DLD1 (cell line): Measurements from ENCODE around the gene FXYD3.

Experiments used
- in situ Hi-C: cut with HindIII; loops from 2 replicates; pipeline ENCODE4 v1.10.0; 2017; ENCODE audit warnings: low sequenced_read_pairs

FXYD3 gene, protein sequence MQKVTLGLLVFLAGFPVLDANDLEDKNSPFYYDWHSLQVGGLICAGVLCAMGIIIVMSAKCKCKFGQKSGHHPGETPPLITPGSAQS

DNA sequence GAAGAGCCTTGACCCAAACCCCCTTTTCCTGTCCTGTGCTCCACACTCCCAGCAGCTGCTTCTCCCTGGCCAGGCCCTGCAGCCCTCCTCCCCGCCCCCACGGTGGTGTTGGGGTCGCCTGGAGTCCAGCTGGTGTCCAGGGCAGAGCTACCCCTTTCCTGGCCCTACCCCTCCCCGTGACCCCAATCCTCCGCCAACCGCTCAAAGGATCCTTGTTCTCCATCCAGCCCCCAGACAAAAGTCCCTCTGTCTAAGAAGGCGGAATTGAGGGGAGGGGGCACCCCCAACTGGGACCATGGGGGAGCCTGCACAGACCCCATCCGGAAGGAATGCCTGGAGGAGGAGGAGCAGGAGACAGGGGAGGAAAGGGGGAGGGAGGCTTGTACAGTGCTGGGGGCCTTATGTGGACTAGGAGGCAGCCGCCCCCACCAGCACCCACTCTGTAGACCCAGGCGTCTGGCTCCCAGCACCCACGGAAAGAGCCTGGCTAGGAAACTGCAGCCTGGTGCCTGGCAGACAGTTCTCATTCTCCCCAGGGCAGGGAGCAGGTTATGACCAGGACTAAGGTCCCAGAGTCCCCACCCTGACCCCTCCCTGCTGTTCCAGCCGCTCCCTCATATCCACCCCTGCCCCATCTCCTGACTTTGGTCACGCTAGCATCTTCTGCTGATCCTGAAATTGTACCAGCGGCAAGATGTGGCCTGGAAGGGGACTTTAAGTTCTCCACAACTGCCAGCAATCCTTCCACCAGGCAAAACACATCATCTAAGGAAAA is at the start of gene FXYD3:
Gene FXYD3 (plus strand): TSS at position 647 of the 775 bp plus-strand sequence. CDS start 3,554 bp downstream, outside the sequence.
- in situ Hi-C loops, result no loop called here

DNA sequence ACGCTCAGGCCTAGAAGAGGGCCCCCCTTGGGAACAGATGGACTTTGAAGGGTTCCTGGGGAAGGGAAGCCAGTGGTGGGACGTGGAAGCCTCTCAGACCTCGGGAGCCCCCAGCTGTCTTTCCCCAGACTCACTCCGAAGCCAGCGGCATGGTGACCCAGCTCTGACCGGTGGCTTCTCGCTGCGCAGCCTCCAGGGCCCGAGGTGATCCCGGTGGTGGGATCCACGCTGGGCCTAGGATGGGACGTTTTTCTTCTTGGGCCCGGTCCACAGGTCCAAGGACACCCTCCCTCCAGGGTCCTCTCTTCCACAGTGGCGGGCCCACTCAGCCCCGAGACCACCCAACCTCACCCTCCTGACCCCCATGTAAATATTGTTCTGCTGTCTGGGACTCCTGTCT is 49.5 kb upstream of the FXYD3 start:
- in situ Hi-C loops, result no loop called here

DNA sequence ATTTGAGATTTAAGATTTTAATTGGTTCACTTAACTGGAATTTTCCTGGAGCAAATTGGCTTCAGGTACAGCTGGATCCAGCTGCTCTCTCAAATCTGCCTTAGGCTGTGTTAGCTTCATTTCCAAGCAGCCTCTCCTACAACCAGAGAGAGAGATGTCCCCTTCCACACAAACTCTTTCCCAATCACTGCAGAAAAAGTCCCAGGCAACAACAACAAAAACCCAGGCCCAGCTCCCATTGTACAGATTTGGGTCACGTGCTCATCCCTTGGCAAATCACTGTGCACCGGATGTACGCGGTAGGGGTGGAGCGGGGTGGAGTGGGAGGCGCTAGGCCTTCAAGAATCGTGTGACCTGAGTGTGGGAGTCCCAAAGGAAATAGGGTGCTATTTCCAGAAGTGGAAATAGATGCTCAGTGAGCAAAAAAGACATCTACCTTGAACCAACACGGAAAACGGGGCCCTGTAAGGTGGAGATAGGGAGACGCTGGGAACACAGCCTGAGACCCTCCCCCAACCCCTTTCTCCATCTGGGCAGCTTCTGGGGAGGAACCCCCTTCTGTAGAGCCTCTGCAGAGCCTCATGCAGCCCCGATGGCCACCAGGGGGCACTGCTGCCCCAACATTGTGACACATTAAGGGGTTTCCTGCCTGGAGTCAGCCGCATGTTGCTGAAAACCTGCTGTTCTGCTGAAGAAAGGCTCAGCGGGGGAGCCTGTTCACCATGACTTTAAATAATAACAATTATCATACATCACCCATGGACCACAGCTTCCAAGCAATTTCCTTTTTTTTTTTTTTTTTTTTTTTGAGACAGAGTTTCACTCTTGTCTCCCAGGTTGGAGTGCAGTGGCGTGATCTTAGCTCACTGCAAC is 48.7 kb upstream of the FXYD3 start:
- in situ Hi-C loops, result no loop called here

DNA sequence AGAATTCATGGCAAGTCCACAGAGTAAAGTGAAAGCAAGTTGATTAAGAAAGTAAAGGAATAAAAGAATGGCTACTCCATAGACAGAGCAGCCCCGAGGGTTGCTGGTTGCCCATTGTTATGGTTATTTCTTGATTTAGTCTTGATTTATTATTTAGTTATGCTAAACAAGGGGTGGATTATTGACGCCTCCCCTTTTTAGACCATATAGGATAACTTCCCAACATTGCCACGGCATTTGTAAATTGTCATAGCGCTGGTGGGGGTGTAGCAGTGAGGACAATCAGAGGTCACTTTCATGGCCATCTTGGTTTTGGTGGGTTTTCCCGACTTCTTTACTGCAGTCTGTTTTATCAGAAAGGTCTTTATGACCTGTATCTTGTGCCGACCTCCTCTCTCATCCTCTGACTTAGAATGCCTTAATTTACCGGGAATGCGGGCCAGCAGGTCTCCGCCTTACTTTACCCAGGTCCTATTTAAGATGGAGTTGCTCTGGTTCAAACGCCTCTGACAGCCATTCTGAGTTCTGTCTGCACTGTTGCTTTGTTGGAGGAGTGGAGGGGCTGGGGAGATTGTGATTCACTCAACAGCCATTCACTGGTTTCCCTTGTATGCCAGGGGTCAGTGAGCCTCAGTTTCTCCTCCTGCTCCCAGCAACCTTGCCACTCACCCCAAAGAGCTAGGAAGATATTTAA is 46.5 kb upstream of the FXYD3 start:
- in situ Hi-C loops, result no loop called here

DNA sequence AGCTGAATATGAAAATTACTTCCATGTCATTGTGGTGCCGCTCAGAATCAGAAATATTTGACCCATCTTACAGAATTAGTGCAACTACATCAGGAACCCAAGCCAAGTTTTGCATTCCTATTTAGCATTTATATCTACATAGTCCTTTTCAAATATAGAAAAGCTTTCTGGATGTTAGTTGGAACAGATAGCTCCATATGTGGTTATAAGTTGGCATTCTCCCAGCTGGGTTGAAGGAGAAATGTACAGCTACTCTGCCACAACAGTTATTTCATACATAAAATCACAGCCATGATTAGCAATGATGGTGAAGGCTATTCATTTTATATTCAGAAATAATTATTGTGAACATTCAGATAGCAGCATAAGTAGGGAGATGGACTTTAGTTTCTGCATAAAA is 45.9 kb upstream of the FXYD3 start:
- in situ Hi-C loops, result no loop called here

DNA sequence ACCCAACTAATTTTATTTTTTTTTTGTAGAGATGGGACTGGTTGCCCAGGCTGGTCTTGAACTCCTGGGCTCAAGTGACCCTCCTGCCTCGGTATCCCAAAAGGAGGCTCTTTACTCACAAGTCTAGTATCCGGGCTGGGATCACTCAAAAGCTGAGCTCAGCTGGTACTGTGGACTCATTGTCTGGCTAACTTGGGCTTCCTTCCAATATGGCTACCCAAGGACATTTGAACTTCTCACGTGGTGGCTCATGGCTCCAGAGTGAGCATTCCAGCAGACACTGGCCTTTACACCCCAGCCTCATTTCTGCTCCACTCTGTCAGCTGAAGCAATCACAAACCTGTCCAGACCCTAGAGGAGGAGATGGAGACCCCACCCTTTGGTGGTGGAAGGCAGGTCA is 45.2 kb upstream of the FXYD3 start:
- in situ Hi-C loops, result no loop called here

DNA sequence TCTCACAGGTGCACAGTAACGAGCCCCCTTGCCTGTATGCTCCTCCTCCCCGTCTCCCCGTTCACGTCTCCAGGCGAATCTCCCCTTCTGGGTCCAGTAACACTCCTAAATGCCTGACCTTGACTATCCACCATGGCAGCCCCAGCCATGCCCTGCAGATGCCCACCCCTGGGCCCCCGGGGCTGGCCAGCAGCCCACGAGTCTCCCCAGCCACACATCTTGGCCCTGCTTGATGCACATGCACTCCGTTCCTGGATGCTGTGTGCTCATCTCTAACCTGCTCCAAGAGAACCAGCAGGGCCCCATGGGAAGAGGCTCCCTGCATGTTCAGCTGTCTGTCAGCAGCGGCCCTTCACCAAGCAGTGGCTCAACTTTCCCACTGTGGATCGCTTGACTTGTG is 42.1 kb upstream of the FXYD3 start:
- in situ Hi-C loops, result no loop called here

DNA sequence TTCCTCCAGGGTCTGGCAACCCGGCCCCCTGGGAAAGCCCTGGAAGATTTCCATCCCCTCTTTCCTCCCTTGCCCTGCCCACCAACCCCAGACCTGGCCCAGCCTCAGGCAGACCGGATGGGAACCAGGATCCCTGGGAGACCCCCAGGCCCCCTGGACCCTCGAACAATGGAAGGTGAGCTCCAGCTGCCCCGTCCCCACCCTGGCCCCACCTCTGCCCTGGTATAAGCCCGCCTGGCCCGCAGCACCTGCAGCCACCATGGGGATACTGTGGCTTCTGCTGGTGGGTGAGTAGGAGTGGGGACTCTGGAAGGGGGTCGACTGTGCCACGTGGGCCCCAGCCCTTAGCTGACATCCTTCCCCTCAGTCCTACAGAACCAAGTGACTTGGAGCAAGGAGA is 41.7 kb upstream of the FXYD3 start:
- in situ Hi-C loops, result no loop called here

DNA sequence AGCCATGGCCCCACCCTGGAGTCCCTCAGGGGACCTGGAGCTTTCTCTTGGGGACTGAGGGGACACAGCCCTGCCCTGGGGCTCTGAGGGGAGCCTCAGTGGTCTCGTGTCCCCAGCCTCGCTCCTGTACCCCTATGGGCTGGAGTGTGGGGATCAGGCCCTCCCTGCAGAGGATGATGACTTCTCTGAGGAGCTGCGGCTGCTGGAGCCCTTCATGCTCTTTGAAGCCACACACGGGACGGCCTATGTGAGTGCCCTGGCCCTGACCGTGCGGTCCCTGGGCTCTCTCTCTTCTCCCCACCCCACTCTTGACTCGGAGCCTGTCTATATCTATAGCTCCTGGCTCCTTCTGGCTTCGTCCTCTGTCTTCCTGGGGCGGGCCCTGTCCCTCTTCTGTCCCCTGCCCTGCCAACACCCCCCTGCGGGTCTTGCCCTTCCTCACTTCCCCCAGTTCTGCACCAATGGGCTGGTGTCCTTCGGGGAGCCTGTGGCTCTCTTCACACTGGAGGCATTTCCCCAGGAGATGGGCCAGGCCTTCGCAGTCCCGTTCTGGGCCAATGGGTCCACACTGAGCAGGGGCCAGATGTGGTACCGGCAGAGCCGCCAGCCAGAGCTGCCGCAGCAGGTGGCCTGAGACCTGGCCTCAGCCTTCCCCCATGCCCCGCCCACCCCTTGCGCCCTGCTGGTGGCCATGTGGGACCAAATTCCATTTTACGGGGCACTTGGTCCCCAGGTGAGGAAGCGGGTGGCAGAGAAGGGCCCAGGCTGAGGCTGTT is 41.0 kb upstream of the FXYD3 start:
- in situ Hi-C loops, result no loop called here

DNA sequence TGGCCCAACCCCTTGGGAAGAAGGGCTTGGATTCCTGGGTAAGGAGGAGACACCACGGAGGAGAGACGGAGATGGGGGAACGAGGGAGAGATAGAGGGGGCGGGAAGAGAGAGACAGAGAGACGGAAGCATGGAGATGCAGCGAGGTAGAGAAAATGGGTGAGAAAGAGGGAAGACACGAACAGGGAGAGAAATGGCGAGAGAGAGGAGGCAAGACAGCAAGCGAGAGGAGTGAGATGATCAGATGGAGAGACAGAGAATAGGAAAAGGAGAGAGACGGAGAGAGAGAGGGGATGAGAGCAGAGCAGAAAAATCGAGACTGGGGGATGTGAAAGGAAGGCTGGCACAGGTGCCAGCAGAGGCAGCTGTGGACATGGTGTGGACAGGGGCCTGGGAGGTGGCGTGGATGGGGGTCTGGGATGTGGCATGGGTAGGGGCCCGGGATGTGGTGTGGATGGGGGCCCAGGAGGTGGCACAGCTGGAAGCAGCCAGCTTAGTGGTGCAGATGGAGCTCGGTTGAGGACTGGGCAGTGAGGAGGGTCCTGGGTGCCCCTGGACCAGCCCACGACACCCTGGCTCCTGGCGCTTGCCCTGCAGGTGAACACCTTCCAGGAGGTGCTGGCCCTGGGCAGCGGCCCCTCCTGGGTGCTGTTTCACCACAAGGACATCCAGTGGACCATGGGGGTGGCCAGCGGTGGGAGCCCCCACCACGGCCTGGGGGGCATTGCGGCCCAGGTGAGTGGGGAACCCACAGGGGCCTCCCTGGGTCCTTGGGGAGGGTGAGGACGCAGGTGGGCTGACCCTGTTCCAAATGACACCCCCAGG is 40.2 kb upstream of the FXYD3 start:
- in situ Hi-C loops, result no loop called here

DNA sequence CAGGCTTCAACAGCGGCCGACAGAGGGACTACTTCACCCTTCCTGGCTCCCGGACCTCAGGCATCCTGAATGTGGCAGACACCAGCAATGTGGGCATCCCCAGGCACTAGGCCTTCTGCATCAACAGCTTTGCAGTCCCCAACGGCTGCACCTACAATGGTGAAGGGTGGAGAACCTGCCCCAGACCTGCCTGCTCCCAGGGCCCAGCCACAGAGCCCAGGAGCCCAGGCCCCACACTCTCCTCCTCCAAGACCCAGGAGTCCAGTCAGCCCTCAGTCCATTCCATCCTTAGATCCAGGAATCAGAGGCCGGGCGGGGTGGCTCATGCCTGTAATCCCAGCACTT is 39.6 kb upstream of the FXYD3 start:
- in situ Hi-C loops, result no loop called here

DNA sequence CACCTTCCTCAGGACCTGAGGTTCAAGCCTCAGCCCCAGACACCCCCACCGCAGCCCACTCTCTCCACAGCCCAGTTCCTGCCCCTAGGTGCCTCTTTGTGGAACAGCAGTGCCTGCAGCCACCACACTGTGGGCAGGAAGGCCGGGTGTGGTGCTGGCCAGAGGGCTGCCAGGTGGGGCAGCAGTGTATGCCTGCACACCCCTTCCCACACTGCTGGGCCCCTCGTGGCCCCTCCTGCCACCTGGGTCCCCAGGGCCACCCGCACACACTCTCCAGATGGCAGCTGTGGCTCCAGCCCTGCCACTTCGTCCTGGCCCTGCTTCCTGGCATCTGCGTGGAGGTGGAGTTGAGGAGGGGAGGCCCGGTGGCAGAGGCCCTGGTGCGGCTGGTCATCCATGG is 39.0 kb upstream of the FXYD3 start:
- in situ Hi-C loops, result no loop called here

DNA sequence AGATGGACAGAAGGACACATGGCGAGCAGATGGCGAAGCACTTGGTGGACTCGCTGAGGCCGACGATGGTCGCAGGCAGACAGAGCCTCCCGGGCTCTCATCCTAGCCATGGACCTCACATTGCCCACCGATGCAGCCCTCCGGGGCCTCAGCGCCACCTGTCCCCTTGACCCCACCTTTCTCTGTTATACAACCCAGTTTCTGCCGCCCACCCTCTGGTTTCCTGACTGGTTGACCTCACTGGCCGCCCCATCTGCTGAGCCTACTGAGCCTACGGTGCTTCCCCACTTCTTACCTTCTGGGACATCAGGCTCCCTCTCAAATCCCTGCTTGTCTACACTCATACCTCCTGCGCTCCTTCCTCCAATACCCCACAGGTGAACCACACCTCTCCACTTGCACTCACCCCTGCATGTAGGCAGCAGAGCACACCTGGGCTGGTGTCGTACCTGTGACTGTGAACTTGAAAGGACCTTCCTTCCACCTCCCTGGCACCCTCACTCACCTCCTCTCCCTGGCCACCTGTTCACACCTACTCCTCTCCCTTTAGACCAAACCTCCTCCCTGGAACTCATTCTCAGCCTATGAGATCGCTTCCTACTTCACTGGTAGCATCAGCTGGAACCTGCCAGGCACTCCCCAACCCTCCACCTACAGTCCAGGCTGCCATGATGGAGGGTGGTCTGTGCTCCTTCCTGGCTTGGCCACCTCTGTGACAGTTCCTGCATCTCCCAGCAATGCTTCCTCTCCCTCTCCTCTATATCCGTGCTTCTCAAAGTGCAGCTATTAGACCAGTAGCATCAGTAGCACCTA is 38.0 kb upstream of the FXYD3 start:
- in situ Hi-C loops, result no loop called here

DNA sequence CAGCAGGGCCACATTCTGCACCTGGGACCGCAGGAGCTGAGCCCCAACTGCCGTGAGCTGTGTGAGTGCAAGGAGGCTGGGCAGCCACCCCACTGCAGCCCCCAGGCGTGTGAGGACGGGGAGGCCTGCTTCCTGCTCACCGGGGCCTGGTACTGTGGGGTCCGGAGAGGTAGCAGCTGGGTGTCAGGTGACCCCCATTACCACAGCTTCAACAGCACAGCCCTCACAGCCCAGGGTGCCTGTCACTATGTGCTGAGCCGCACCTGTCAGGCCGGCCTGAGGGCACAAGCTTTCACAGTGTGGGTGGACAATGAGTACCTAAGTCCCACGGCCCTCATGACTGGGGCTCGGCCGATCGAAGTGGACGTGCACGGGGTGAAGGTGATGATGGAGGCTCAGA is 35.8 kb upstream of the FXYD3 start:
- in situ Hi-C loops, result no loop called here

DNA sequence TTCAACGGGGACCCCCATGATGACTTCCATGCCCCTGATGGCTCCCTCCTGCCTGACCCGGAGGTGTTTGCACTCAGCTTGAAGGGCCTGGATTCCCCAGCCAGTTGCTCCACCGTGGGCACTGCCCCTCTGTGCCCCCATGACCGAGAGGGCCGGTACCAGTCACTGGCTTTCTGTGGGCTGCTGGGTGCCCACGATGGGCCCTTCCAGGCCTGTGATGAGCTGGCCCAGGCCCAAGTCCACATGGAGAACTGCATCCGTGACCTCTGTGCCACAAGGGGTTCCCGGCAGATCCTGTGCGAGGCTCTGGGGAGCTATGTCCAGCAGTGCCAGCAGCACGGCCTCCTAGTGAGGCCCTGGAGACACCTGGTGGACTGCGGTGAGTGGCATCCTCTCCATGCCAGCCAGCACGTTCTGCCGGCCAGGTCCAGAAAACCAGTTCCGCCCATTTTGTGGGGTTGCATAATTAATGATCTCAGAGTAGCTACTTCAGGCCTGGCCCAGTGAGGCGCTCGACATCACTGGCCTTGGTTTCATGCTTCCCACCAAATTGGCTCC is 34.9 kb upstream of the FXYD3 start:
- in situ Hi-C loops, result no loop called here

DNA sequence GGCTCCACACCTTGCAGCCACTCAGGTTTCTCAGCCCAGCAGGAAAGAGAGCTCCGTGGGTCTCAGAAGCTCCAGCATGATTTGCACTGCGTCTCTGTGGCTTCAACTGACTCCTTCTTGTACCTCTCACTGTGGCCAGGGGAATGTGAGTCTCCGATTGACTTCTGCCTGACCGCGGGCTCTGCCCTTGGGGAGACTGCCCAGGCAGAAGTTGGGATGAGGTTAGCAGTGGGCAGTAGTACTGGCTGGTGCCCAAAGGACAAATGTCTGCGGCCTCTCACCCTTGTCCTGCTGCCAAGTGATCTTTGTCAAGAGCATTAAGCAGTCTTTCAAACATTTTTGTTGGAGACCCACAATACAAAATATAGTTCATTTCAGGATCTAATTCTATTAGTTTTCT is 34.4 kb upstream of the FXYD3 start:
- in situ Hi-C loops, result no loop called here

DNA sequence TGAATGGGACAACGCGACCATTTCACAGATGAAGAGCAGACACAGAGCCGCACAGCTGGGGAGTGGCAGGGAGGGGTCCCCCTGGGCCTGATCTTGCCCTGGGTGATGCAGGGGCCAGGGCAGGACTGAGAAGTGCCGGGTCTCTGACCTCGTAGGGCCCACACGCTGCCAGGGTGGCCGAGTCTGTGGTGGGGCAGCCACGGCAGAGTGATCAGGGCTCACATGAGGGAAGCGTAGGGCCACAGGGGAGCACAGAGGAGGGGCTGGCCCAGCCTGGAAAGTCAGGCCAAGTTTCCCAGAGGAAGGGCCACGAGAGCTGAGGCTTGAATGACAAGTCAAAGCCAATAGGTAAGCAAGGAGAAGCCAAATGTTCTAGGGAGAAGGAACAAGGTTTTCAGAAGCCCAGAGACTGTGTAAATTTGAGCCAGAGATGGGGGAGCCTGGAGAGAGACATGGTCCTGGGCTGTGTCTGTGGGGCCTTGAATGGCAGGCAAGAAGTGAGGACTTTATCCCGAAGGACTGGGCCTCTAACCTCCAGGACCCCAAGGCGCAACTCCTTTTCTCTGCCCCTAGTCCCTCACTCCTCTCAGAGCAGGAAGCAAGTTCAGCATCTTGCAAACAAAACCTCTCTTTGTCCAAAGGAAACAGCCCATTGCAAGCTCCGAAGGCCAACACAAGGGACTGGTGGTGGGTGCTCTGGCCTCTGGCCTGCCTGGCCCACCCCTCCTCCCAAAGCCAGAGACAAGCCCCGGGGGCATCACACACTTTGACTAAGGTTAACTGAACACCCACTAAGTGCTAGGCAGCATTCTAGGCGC is 31.7 kb upstream of the FXYD3 start:
- in situ Hi-C loops, result no loop called here

DNA sequence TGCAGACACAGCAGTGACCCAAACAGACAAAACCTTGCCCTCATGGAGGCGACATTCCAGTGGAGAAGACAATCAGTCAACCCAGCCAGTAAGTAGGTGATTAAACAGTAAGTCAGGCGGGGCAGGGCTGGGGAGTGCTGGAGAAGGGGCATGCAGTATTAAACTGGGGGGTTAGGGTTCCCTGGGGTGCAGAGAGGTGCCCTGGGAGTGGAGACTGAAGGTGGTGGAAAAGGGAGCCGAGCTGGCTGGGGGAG is 31.2 kb upstream of the FXYD3 start:
- in situ Hi-C loops, result no loop called here
